Natural killer cell treated with Interleukin-12 subunit alpha and Interleukin-12 subunit beta and Interleukin-15 and Interleukin-18, amount 100 ng/mL, for 72 hours (primary cell): ENCODE measurements around the gene FAF1. TPM values are rescaled to one million over a fixed set of nuclear protein-coding genes. Genes with fewer than 3 reads are reported as not detected.

Experiments
- total RNA-seq, 2 donors: library from RNA; stranded (reverse); gene quantifications; one replicate each; pipeline ENCODE4 v1.2.3, GENCODE V29; 2022

Gene FAF1
- total RNA-seq, 2 donors from 2014 or later: 77.9 to 84.9 TPM

Other genes with a start within 250 kb of the FAF1 start
- gene CDKN2C, start 10.0 kb upstream of the FAF1 start, total RNA-seq: 10 to 100 TPM; 21.9 to 22.5 TPM
- not detected for gene C1orf185, start 142.0 kb upstream of the FAF1 start, total RNA-seq